ENCODE measurements around the gene BCKDHB.

DNA sequence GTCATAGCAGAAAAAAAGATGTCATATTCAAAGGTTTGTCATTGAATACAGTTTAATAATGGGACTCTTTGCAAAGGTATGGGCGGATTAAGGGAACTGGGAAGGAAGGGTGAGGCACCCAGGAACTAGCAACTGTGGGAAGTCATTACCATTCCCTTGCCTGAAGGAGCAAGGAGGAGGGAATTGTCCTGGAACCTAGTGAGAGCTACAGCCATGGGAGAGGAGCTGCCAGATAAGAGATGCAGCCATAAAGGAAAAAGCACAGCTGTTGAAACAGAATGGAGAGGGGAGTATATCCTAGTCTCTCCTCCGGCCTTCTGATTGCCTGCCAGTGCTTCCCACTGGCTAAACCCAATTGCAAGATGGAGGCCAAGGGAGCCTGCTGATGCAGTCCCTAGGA is 250.6 kb downstream of the BCKDHB start:
- TF ChIP-seq, protein P1, sequence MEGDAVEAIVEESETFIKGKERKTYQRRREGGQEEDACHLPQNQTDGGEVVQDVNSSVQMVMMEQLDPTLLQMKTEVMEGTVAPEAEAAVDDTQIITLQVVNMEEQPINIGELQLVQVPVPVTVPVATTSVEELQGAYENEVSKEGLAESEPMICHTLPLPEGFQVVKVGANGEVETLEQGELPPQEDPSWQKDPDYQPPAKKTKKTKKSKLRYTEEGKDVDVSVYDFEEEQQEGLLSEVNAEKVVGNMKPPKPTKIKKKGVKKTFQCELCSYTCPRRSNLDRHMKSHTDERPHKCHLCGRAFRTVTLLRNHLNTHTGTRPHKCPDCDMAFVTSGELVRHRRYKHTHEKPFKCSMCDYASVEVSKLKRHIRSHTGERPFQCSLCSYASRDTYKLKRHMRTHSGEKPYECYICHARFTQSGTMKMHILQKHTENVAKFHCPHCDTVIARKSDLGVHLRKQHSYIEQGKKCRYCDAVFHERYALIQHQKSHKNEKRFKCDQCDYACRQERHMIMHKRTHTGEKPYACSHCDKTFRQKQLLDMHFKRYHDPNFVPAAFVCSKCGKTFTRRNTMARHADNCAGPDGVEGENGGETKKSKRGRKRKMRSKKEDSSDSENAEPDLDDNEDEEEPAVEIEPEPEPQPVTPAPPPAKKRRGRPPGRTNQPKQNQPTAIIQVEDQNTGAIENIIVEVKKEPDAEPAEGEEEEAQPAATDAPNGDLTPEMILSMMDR (conservative IDR thresholded peaks at IDR 0.05; ENCODE audit: low read depth, low read length) = no peak
- no peak for TF ChIP-seq EZH2 (IDR thresholded peaks at IDR 0.05; ENCODE audit: borderline replicate concordance, low read depth, low read length, poor library complexity, severe bottlenecking)
